IPS DF 19.7 (cell line): ENCODE results near the gene SUN1.
"Not testable (repeated sequence)": the region's sequence is repeated elsewhere in the genome, so short reads cannot be mapped to it uniquely, and the experiment has no call there.

Source experiments
- DNase-seq: peaks from one replicate; pipeline ENCODE4 v3.0.0-alpha.2; 2013; ENCODE audit warnings: low read depth, low spot score

SUN1 gene

DNA sequence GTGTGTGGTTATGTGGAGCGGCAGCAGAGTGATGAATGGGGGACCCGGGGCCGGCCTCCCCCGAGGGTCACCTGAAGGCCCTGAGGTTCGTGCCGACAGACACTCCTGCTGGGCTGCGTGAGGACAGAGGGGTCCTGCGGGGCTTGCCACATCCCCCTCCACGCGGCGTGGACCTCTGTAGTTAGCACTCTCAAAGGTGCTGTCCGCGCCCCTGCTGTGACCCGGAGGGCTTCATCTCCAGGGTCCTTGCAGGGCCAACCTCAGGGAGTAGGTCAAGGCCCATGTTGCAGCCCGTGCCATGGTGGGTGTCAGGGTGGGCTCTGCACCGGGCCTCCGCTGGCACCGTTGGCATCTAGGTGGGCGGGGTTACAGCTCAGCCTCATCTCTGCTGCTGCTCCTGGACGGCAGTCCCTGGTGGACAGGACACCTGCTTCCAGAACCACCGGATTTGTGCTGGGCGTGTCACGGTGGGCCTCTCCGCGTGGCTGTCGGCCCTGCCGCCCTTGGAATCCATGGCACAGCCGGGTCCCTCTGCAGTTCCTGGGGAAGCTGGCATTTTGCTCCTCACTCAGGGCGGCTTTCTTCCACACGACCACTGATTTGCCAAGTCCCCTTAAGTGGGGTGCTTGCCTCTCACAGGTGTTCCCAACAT lies 24.3 kb downstream of the SUN1 start:
- DNase-seq: no peak

DNA sequence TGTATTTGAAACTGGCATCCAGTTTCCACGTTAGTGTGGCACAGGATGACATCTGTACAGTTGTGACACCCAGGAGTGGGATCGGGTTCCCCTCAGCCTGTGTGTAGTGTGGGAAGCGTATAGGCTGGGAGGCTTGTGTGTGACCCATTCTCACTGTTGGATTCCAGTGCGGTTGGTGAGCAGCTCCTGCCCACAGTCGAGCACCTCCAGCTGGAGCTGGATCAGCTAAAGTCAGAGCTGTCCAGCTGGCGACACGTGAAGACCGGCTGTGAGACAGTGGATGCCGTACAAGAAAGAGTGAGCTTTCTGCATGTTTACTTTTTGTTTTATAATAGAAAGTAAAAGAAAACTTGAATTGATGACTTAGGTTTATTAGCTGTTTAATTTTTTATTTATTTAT lies 25.4 kb downstream of the SUN1 start:
- DNase-seq: no peak

DNA sequence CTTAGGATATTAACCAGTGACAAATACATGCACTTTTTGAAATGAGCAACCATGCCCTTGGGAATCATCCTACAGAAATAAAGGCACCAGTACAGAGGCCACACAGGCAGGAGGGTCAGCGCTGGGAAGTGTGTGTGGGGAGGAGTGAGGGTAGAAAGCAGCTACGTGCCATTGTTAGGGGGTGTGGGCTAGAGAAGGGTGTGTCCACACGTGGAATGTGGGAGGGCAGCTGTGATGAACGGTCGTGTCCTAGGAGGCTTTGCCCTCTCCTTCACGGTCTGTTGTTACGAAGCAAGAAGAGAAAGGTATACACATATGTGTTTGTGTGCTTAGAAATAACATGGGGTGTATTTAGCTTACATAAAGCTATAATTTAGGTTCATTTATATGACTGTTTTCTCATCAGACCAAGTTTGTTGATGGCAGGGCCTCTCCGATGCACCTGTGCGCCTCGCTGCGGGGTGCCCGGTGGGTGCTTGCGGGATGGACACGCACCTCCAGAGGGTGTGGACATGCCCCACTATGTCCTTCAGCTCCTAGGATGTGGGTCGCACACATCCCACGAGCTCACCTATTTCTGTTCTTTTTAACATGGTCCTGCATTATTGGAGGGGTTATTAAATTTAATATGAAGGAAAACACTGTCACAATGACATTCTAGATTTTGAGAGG lies 27.2 kb downstream of the SUN1 start:
- no peak for DNase-seq

DNA sequence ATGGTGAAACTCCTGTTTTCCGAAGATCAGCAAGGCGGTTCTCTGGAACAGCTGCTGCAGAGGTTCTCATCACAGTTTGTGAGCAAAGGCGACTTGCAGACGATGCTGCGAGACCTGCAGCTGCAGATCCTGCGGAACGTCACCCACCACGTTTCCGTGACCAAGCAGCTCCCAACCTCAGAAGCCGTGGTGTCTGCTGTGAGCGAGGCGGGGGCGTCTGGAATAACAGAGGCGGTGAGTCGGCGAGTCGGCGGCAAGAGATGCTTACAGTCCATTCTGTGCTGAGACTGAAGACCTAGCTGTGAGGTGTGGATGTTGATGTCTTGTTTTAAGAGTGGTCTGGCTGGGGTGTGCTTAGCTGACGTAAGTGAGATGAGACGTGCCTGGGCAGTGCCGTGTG lies 27.9 kb downstream of the SUN1 start:
- DNase-seq: no peak

DNA sequence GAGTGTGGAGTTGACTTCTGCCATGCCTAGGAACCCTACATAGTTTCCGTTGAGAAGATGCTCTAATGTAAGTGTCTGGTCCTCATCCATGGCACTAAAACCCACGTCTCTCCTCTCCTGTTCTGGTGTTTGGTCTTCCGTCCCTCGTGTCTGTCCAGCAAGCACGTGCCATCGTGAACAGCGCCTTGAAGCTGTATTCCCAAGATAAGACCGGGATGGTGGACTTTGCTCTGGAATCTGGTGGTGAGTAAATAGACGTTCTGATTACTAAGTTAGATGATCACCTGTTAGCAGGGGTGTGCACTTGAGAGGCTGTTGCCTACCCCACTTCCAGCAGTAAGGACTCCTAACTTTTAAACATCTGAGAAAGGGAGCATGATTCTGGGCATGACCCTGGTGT lies 28.9 kb downstream of the SUN1 start:
- DNase-seq: no peak

DNA sequence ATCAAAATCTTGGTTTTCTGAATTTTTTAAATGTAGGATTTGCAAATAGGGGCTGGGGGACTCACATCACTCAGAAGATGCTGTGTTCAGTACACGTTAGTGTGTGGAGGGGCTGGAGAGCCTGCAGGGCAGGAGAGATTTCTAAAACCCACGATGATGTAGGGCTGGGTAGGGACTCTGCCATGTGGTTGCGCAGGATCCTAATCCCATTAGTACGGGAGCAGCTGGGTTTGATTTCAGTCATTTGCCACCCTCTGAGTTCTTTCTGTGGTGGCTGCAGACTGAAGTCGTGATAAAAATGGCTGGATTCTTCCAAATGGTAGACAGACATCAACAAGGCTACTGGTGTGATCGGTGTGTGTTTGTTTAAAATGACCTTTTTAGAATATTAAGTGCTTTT lies 29.9 kb downstream of the SUN1 start:
- DNase-seq: no peak

DNA sequence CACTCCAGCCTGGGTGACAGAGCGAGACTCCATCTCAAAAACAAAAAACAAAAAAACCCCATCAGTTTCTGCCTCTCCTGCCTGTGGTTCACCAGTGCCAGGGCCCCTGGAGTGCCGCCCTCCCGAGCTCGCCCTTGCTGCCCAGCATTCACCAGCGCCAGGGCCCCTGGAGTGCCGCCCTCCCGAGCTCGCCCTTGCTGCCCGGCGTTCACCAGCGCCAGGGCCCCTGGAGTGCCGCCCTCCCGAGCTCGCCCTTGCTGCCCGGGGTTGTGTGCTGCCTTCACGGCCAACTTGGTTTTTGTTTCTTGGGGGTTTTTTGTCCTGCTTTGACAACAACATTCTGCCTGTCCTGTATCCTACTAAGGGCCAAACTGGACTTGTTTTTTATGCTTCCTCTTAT lies 30.8 kb downstream of the SUN1 start:
- DNase-seq: no peak

DNA sequence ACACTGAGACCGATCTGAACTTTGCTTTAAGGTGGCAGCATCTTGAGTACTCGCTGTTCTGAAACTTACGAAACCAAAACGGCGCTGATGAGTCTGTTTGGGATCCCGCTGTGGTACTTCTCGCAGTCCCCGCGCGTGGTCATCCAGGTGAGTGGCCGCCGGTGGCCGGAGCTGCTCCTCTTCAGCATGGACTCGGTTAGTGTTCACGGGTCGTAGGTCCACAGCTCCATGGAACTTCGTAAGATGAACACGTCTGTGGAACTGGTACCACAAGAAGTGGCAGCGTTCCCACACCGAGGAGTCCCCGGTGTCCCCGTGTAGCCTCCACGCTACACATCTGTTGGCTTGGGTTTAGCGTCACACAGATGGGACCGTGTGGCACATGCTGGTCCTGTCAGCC lies 33.6 kb downstream of the SUN1 start:
- no peak for DNase-seq

DNA sequence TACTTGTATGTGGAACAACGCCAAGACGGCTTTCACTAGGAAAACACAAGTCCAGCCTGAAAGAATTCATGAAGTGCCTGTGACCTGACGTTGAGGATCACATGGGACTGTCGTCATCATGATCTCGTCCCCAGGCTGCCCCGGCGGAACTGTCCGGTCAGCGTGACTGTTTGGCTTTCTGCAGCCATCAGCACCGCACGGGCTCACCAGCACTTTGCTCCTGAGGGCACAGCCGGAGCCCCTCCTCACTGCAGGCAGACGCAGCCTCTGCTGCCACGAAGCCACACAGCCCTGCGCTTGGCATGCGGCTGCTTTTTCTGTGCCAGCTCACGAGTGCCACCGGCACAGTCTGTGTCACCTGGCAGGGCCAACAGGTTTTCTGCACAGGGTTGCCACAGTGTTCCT lies 34.7 kb downstream of the SUN1 start:
- no peak for DNase-seq

DNA sequence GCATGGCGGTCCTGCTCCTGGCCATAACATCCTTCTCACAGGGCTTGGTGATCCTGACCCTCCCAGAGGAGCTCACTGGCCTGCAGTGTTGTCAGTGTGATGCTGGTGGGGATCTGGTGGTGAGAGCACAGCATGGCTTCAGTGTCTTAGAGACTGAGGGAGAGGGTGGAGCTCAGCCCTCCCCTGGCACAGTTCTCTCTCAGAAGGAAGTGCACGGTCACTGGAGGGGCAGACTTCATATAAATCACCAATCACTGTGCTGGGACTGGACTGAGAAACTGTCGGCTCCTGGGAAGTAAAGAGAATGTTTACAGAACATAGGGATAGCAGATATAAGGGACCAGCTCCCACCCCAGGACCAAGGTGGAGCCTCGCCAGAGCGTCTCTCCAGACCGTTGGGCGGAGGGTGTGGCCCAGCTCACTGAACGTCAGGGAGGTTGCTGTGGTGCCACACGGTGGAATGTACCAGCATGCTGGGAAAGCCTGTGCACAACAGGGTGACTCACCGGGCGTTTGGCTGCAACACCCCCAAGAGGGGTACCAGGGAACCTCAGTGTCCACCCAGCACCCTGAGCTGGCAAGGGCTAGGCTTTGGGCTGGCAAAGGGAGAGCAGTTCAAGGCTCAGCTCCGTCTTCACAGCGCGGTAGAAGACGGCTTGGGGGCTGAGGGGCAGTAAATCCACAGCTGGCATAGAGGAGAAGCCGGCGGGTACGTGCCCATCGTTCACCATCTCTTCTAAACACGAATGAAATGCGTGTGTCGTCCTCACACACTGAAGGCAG lies 35.3 kb downstream of the SUN1 start:
- no peak for DNase-seq

DNA sequence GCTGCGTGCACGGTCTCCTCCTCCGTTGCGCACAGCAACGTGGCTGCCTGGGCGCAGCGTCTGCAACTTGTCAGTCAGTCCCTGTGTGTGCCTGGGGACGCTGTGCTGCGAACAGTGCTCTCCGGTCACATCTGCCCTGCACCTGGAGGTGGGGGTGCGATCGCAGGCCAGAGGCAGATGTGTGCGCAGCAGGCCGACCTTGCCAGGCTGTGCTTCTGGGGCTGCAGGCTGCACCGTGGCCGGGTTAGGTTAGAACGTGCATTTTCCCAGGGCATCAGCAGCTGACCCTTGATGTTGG lies 35.9 kb downstream of the SUN1 start:
- DNase-seq: no peak

DNA sequence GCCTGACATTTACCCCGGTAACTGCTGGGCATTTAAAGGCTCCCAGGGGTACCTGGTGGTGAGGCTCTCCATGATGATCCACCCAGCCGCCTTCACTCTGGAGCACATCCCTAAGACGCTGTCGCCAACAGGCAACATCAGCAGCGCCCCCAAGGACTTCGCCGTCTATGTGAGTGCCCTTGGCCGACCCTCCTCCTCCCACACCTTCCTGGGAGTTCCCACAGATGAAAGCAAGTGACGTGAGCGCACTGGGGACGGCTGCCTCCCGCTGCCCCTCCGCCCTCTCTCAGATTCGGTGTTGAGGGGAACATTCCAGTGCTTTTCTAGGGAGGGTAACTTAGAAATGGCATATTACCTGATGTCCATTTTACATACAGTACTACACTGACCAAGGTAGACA lies 37.1 kb downstream of the SUN1 start:
- DNase-seq: no peak

DNA sequence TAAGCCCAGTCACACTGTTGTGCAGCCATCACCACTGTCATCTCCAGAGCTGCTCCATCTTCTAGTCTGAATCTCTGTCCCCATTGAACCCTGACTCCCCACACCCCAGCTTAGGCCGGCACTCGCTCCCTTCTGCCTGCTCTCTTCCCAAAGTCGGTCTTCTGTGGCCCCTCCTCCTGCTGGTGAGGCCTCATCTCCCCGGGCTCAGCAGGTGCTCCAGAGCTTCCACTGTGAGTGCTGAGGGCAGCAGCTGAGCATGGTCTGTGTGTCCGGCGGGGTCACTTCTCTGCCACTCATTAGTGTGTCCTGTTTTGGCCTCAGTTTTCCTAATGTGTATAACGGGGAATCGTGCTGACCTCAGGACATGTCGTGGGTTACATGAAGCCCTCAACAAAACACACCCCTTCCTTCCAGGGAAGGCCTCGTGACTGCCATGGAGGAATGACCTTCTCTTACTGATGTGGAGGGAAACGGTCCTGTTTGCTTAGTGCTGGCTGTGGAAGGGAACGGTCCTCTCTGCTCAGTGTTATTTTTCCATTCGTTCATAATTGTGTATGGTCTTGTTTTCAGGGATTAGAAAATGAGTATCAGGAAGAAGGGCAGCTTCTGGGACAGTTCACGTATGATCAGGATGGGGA lies 39.7 kb downstream of the SUN1 start:
- DNase-seq: no peak

DNA sequence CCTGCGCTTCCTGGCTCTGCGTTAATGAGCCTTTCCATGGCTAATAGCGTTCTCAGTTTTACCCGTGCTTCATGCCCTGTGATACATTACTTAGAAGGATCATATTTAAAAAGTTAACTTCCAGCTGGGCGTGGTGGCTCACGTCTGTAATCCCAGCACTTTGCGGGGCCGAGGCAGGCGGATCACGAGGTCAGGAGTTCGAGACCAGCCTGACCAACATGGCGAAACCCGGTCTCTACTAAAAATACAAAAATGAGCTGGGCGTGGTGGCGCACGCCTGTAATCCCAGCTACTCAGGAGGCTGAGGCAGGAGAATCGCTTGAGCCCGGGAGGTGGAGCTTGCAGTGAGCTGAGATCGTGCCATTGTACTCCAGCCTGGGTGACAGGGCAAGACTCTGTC lies 40.4 kb downstream of the SUN1 start:
- DNase-seq: not testable (repeated sequence)

DNA sequence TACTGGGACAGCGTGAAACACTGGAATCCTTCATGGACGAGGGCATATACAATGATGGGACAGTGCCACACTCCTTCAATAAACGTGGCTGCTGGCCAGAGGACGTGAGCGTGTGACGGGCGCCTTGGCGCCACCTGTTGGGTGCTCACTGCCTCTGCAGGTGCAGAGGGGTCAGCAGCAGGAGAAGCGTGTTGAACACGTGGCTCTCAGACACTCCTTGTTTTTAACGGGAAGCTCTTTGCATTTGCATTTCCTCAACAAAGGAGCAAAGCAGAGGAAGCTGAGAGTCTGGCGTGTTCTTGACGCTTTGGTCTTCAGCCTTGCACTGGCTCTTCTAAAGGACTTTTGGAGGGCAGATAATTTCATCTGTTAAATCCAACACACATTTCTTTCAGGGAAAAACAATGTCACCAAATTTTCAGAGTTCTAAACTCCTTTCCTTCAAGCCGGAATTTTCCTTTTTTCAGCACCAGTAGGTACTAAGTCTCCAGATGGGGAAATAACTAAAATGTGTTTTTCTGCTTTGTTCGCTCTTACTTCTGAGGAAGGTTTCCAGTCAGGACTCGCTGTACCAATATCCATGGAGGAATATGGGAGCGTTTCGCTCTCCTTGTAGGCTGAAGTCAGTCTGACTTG lies 41.2 kb downstream of the SUN1 start:
- peak; percentile 82 for DNase-seq

DNA sequence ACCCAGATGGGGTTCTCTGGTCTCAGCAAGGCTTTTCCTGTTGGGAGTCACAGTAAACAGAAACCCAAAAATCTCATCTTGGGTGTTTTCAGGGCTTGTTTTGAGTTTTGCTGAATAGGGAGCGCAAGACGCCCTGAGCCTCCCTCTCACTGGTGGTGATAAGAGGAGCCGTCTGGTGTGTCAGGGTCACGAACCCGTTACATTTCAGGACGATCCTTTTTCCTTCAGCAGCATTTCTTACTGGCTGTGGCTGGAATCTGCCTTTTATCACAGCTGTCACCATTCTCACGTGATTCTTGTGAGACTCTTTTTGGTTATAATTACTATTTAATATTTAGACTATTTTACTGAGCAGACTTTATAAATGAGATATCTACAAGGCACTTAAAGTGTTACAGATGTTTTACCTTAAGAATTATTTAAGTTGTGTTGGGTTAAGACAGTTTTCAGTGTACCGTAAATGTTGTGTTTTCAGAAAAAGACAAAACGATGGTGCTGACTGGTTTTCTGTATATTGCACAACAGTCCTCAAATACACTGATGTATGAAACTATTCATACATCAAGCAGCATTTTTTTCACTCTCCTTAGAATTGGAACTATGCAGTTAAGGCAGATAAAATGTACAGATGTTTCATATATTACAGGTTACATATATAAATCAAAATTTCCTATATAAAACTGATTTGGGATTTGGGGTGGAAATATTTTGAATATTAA lies 41.9 kb downstream of the SUN1 start:
- DNase-seq: no peak

DNA sequence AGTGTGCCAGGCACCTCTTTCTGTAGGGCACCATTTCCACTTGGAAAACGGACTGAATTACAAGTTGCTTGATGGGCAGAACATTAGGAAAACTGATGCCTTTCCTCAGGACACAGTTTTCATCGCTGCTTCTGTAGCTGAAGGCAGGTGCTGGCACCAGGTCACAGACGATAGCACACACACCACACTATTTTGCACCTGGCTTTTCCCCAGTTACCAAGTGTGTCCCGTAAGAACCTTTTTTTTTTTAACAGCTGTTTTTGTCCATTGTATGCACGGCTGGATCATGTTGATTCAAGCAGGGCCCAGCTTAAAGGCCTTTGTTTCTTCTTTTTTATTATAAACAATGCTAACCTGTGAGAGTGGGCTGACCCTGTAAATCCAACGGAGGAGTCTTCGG lies 42.8 kb downstream of the SUN1 start:
- no peak for DNase-seq

DNA sequence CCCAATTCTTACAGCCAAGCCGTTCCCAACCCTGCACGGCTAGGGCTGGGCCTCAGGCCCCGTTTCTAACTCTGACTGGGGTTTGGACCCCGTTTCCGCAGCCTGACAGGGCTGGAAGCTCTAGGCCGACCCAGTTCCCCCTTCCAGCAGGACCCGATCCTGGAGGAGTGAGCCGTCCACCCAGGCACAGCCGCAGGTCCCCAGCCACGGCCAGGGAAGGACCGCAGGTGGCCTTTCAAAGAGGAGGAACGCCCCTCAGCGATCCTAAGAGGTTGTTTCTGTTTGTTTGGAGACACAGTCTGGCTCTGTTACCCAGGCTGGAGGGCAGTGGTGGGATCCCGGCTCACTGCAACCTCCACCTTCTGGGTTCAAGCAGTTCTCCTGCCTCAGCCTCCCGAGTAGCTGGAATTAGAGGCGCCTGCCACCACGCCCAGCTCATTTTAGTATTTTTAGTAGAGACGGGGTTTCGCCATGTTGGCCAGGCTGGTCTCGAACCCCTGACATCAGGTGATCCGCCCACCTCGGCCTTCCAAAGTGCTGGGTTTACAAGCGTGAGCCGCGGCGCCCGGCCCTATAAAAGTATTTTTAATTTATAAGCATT lies 43.3 kb downstream of the SUN1 start:
- DNase-seq: no peak

DNA sequence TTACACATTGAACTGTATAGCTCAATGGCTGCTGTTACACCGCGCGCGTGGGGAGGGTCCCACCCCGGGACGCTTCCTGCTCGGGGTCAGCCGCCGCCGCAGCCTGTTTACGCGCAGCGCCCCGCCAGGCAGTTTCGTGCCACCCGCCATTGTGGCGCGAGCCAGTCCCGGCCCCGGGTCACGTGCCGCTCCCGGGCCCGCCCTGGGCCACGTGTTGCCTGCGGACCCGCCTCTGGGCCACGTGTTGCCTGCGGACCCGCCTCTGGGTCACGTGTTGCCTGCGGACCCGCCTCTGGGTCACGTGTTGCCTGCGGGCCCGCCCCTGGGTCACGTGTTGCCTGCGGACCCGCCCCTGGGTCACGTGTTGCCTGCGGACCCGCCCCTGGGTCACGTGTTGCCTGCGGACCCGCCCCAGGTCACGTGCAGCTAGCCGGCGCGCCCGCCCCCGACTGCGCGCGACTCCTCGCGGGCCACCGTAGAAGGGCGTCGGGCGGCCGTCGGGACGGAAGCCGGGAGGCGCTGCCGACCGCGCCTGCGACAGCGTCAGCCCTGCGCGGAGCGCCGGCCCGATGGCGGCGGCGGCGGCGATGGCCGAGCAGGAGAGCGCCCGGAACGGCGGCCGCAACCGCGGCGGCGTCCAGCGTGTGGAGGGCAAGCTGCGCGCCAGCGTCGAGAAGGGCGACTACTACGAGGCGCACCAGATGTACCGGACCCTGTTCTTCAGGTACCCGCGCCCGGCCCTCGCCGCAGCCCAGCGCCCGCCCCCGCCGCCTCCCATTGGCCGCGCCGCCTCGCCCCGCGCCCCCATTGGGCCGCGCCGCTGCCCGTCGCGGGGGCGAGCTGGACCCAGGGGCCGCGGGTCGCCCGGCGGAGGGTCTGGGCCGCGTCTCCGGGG lies 44.0 kb downstream of the SUN1 start, which contains the start of gene GET4:
Gene GET4 (plus strand): TSS at position 478 of the 895 bp plus-strand sequence. CDS start 92 bp downstream, at position 570.
- peak; percentile 30 for DNase-seq

DNA sequence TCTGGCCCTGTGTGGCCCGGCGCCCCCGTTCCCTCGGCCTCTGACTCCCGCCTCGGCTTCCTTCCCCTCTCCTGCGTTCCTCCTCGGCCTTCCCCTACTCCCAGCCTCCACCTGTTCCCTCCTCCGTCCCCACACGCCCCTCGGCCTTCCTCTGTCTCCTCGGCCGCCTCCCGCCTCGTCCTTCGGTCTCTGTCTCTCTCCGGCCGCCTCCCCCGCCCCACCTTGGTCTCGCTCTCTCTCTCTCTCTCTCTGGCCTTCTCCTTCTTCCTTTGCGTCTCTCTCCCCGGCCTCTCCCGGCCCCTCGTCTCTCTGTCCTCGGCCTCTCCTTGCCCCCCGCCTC lies 44.7 kb downstream of the SUN1 start:
- DNase-seq: no peak
